WTC11 (cell line): ENCODE data around the gene ATP11B. TPM values are rescaled to one million over a fixed set of nuclear protein-coding genes. Genes with fewer than 3 reads are reported as not detected.

Experiments
- ATAC-seq: fragments of 200-7000 bp; cut with Tn5 transposase; 2 replicates; pipeline ENCODE4 v1.10.0; 2021; ENCODE audit warnings: mild to moderate bottlenecking, moderate library complexity
- CTCF ChIA-PET: fragments of 300-600 bp; sonication (Branson Sonifier 250); formaldehyde crosslinking; loops from one replicate; lab custom pipeline; 2021; ENCODE audit warnings: antibody characterized with exemption; lab: Charles Lee
- POLR2A ChIA-PET: fragments of 350-600 bp; sonication (Branson Sonifier 250); formaldehyde crosslinking; loops from one replicate; lab custom pipeline; 2021; ENCODE audit warnings: antibody characterized with exemption; lab: Charles Lee
- DNase-seq: peaks from one replicate; pipeline ENCODE4 v3.0.0; 2021; ENCODE audit warnings: low spot score
- H3K27ac Mint-ChIP-seq: 2 replicates; pipeline ENCODE4 v1.8.0; 2021; ENCODE audit warnings: mixed read lengths
- H3K27me3 Mint-ChIP-seq: 2 replicates; pipeline ENCODE4 v1.8.0; 2021; ENCODE audit warnings: low read depth, mild to moderate bottlenecking, moderate library complexity, mixed read lengths
- H3K36me3 Mint-ChIP-seq: 2 replicates; pipeline ENCODE4 v1.8.0; 2021; ENCODE audit warnings: mixed read lengths
- H3K4me1 Mint-ChIP-seq: 2 replicates; pipeline ENCODE4 v1.8.0; 2022; ENCODE audit warnings: mixed read lengths
- H3K4me3 Mint-ChIP-seq: 2 replicates; pipeline ENCODE4 v1.8.0; 2021; ENCODE audit warnings: mild to moderate bottlenecking, moderate library complexity, mixed read lengths
- H3K9me3 Mint-ChIP-seq: 2 replicates; pipeline ENCODE4 v1.8.0; 2021; ENCODE audit warnings: mixed read lengths
- ATF2 ChIP-seq: sonication (generic); formaldehyde crosslinking; IDR thresholded peaks from 2 replicates; pipeline ENCODE4 v1.8.1; 2022; ENCODE audit warnings: low read depth, missing genetic modification reagents, borderline replicate concordance
- CREB1 ChIP-seq: sonication (generic); formaldehyde crosslinking; IDR thresholded peaks from 2 replicates; pipeline ENCODE4 v1.8.0; 2023; ENCODE audit warnings: mild to moderate bottlenecking, missing genetic modification reagents
- CREM ChIP-seq: sonication (generic); formaldehyde crosslinking; IDR thresholded peaks from 2 replicates; pipeline ENCODE4 v1.8.1; 2022; ENCODE audit warnings: mild to moderate bottlenecking, missing genetic modification reagents, moderate library complexity
- CTCF ChIP-seq: fragments of 200-600 bp; IDR thresholded peaks from 2 replicates; pipeline ENCODE4 v1.8.0; 2022; ENCODE audit warnings: antibody characterized with exemption
- E2F5 ChIP-seq: sonication (generic); formaldehyde crosslinking; IDR thresholded peaks from 2 replicates; pipeline ENCODE4 v1.8.1; 2022; ENCODE audit warnings: mild to moderate bottlenecking, moderate library complexity, missing genetic modification reagents
- ELF4 ChIP-seq: sonication (generic); formaldehyde crosslinking; IDR thresholded peaks from 2 replicates; pipeline ENCODE4 v1.8.1; 2022; ENCODE audit warnings: low read depth, mild to moderate bottlenecking, moderate library complexity, missing genetic modification reagents
- FOXP4 ChIP-seq: sonication (generic); formaldehyde crosslinking; IDR thresholded peaks from 2 replicates; pipeline ENCODE4 v1.8.0; 2022; ENCODE audit warnings: mild to moderate bottlenecking, missing genetic modification reagents
- GABPB1 ChIP-seq: sonication (generic); formaldehyde crosslinking; IDR thresholded peaks from 2 replicates; pipeline ENCODE4 v1.8.1; 2023; ENCODE audit warnings: mild to moderate bottlenecking, missing genetic modification reagents
- IRF1 ChIP-seq: sonication (generic); formaldehyde crosslinking; IDR thresholded peaks from 2 replicates; pipeline ENCODE4 v1.8.0; 2023; ENCODE audit warnings: missing genetic modification reagents
- KAT7 ChIP-seq: sonication (generic); formaldehyde crosslinking; IDR thresholded peaks from 2 replicates; pipeline ENCODE4 v1.8.1; 2023; ENCODE audit warnings: missing genetic modification reagents, mild to moderate bottlenecking, borderline replicate concordance
- MLX ChIP-seq: sonication (generic); formaldehyde crosslinking; IDR thresholded peaks from 2 replicates; pipeline ENCODE4 v1.8.1; 2023; ENCODE audit warnings: mild to moderate bottlenecking, missing genetic modification reagents, moderate library complexity
- NFE2L1 ChIP-seq: sonication (generic); formaldehyde crosslinking; IDR thresholded peaks from 2 replicates; pipeline ENCODE4 v1.8.1; 2023; ENCODE audit warnings: missing genetic modification reagents
- NFYB ChIP-seq: sonication (generic); formaldehyde crosslinking; conservative IDR thresholded peaks from 2 replicates; pipeline ENCODE4 v1.8.0; 2022; ENCODE audit warnings: low read depth, missing genetic modification reagents
- NR1H2 ChIP-seq: sonication (generic); formaldehyde crosslinking; IDR thresholded peaks from 2 replicates; pipeline ENCODE4 v1.9.0; 2021; ENCODE audit warnings: mild to moderate bottlenecking, moderate library complexity, missing genetic modification reagents
- OVOL2 ChIP-seq: fragments of 250-450 bp; sonication (Bioruptor Pico); IDR thresholded peaks from 2 replicates; pipeline ENCODE4 v1.9.0; 2021; ENCODE audit warnings: mild to moderate bottlenecking, borderline replicate concordance
- PREB ChIP-seq: sonication (generic); formaldehyde crosslinking; IDR thresholded peaks from 2 replicates; pipeline ENCODE4 v1.8.1; 2022; ENCODE audit warnings: mild to moderate bottlenecking, missing genetic modification reagents, moderate library complexity, borderline replicate concordance
- SMAD3 ChIP-seq: sonication (generic); formaldehyde crosslinking; IDR thresholded peaks from 2 replicates; pipeline ENCODE4 v1.8.0; 2022; ENCODE audit warnings: missing genetic modification reagents, mild to moderate bottlenecking, borderline replicate concordance
- SMAD4 ChIP-seq: sonication (generic); formaldehyde crosslinking; IDR thresholded peaks from 2 replicates; pipeline ENCODE4 v1.8.0; 2022; ENCODE audit warnings: mild to moderate bottlenecking, missing genetic modification reagents
- ZNF138 ChIP-seq: sonication (generic); formaldehyde crosslinking; conservative IDR thresholded peaks from 2 replicates; pipeline ENCODE4 v1.8.1; 2022; ENCODE audit warnings: mild to moderate bottlenecking, moderate library complexity, missing genetic modification reagents
- ZNF671 ChIP-seq: fragments of 250-450 bp; sonication (Bioruptor Pico); IDR thresholded peaks from 2 replicates; pipeline ENCODE4 v1.8.0; 2021; ENCODE audit warnings: mild to moderate bottlenecking
- total RNA-seq: library from RNA; stranded (reverse); gene quantifications from 3 replicates; pipeline ENCODE4 v1.2.3, GENCODE V29; 2021

ATP11B gene
- total RNA-seq, 1 experiment from 2014 or later, result 25.7 TPM

GRCh38 chr3:182925944-182926337, 132.6 kb downstream of the ATP11B start (continued):
- TF ChIP-seq SMAD3 (CRISPR knock-in tag) (no peak), KAT7 (no peak), CTCF (no peak), NFYB (CRISPR knock-in tag) (no peak), CREM (CRISPR knock-in tag) (no peak), ZNF671 (no peak), OVOL2 (CRISPR knock-in tag) (no peak), SMAD4 (no peak), ELF4 (no peak)

GRCh38 chr3:182935803-182936202, 142.5 kb downstream of the ATP11B start:
- no peaks in the 10 kb centered on the region; the same call in 1 of the 2 replicates for H3K27me3 Mint-ChIP-seq
- 0 out of 2 replicates have a peak overlapping the region, but pooled peaks have one; percentile 26 for H3K27ac Mint-ChIP-seq
- TF ChIP-seq MLX, result no peak
- TF ChIP-seq ZNF138 (CRISPR knock-in tag), result no peak
- TF ChIP-seq GABPB1 (CRISPR knock-in tag), result no peak
- no peak for TF ChIP-seq CREB1 (CRISPR knock-in tag)
- TF ChIP-seq IRF1 (CRISPR knock-in tag), result no peak
- no peak for TF ChIP-seq ATF2 (CRISPR knock-in tag)
- TF ChIP-seq NR1H2 (CRISPR knock-in tag), result no peak
- TF ChIP-seq PREB, result no peak
- TF ChIP-seq E2F5 (CRISPR knock-in tag), result no peak
- TF ChIP-seq FOXP4 (CRISPR knock-in tag), result no peak
- no peak for TF ChIP-seq NFE2L1 (CRISPR knock-in tag)
- H3K4me1 Mint-ChIP-seq, result peaks cover 28% of the 10 kb centered on the region
- CTCF ChIA-PET, result no interaction called here
- peaks cover 12% of the 10 kb centered on the region for H3K36me3 Mint-ChIP-seq
- H3K4me3 Mint-ChIP-seq, result no peak overlapping the region
- POLR2A ChIA-PET, result no interaction called here
- DNase-seq (no peak), ATAC-seq (no peak)
- H3K9me3 Mint-ChIP-seq, result peaks cover 4% of the 10 kb centered on the region; the same call in 1 of the 2 replicates
